Spleen (tissue), 11 donors: ENCODE results near the gene AIDA. TPM values are rescaled to one million over a fixed set of nuclear protein-coding genes. Genes with fewer than 3 reads are reported as not detected.
A peak's percentile ranks its signal among the peaks of the same experiment; 100 is the strongest.
"Not testable (repeated sequence)": the region's sequence is repeated elsewhere in the genome, so short reads cannot be mapped to it uniquely, and the experiment has no call there.

Experiments
- DNase-seq: peaks from one replicate; pipeline ENCODE4 v3.0.0-alpha.2; 2020
- H3K27ac ChIP-seq, 8 donors: fragments of 200-600 bp; sonication (generic) in 7 of 8; 1 replicate in 4 of 8; 2 replicates in 4 of 8; pipeline versions ENCODE4 v1.5.0 to v1.8.0; 2016 to 2021; ENCODE audit warnings: inconsistent platforms in 4 of 8, mild to moderate bottlenecking in 4 of 8, moderate library complexity in 1 of 8
- H3K27me3 ChIP-seq, 7 donors: fragments of 200-600 bp; sonication (generic) in 6 of 7; replicated peaks in 1 of 7; 1 replicate in 4 of 7; 2 replicates in 3 of 7; pipeline versions ENCODE4 v1.5.0 to v1.8.0; 2016 to 2021; ENCODE audit warnings: inconsistent platforms in 3 of 7, mild to moderate bottlenecking in 1 of 7
- H3K36me3 ChIP-seq, 6 donors: fragments of 200-600 bp; sonication (generic) in 5 of 6; 1 replicate in 4 of 6; 2 replicates in 2 of 6; pipeline versions ENCODE4 v1.5.0 to v1.8.0; 2016 to 2021; ENCODE audit warnings: inconsistent platforms in 2 of 6
- H3K4me1 ChIP-seq, 6 donors: fragments of 200-600 bp; sonication (generic) in 5 of 6; 1 replicate in 3 of 6; 2 replicates in 3 of 6; pipeline versions ENCODE4 v1.5.0 to v1.8.0; 2016 to 2021; ENCODE audit warnings: inconsistent platforms in 3 of 6
- H3K4me3 ChIP-seq, 8 donors: fragments of 200-600 bp; sonication (generic) in 7 of 8; 1 replicate in 4 of 8; 2 replicates in 4 of 8; pipeline versions ENCODE4 v1.5.0 to v1.8.0; 2016 to 2021; ENCODE audit warnings: inconsistent platforms in 4 of 8, mild to moderate bottlenecking in 4 of 8, moderate library complexity in 2 of 8
- H3K9me3 ChIP-seq, 8 donors: fragments of 200-600 bp; sonication (generic) in 7 of 8; 1 replicate in 4 of 8; 2 replicates in 4 of 8; pipeline versions ENCODE4 v1.5.0 to v1.8.0; 2016 to 2021; ENCODE audit warnings: inconsistent platforms in 4 of 8
- CTCF ChIP-seq, 11 experiments: fragments of 200-600 bp in 7 of 11; fragments of 450-650 bp in 4 of 11; sonication (generic) in 4 of 11; IDR thresholded peaks in 8 of 11; conservative IDR thresholded peaks in 3 of 11; 1 replicate in 7 of 11; 2 replicates in 4 of 11; pipeline versions ENCODE4 v1.4.0 to v1.8.0; 2016 to 2021; ENCODE audit warnings: antibody characterized with exemption in 11 of 11, inconsistent platforms in 4 of 11, mild to moderate bottlenecking in 1 of 11
- POLR2A ChIP-seq, 3 donors: fragments of 450-650 bp; IDR thresholded peaks; one replicate each; pipeline ENCODE4 v1.5.1; 2017; ENCODE audit warnings: antibody characterized with exemption in 3 of 3, mild to moderate bottlenecking in 1 of 3
- POLR2AphosphoS5 ChIP-seq, 3 donors: sonication (generic); formaldehyde crosslinking; IDR thresholded peaks; one replicate each; pipeline ENCODE4 v1.5.1; 2017; ENCODE audit warnings: antibody characterized with exemption in 3 of 3
- WGBS, 5 donors: extraction: QIAGEN DNeasy Blood & Tissue Kit in 3 of 5; methylation state at CpG; one replicate each; pipeline versions ENCODE4 v1.1.5 to v1.1.7; 2013 to 2018; 5-methylcytosine and 5-hydroxymethylcytosine counted together
- intact Hi-C: fragments of 100-400 bp; cut with DNase I; formaldehyde crosslinking; loops from one replicate; pipeline ENCODE4 v1.15.0; 2023; ENCODE audit warnings: low total_unique reads
- polyA plus RNA-seq, 3 donors: library from polyadenylated mRNA; stranded (reverse); fragments of 200-250 nt; gene quantifications; one replicate each; pipeline ENCODE4 v1.2.1, GENCODE V29; 2013
- total RNA-seq, 7 donors: library from RNA; depleted of rRNA in 3 of 7; stranded (reverse); fragments of >200 nt in 3 of 7; fragmentation: NEBNext Ultra II Directional in 4 of 7; extraction: Animal tissue kit (Norgen Biotek cat#: 25700) in 4 of 7; gene quantifications; one replicate each; pipeline versions ENCODE4 v1.1.0 to v1.2.1, GENCODE V29; 2016 to 2021
- donor health status: healthy with polysubstance abuse.
- donor health status: DM: no; HTN: no; CAD: no; lungs with moderate emphysema.
- donor health status: DM: no; HTN: no; CAD: no.
- donor health status: Bipolar disorder and iron deficiency.
- donor health status: healthy.
- donor health status: DM: no; HTN: no; CAD: no.
- donor health status: DM: yes; HTN: yes; CAD: no.

The AIDA gene
- total and polyA plus RNA-seq, 10 donors, result 33.0 to 57.8 (median 51.6) TPM

GRCh38 chr1:222696741-222697140 lies 15.6 kb downstream of the AIDA start:
- TF ChIP-seq CTCF (IDR thresholded peaks at IDR 0.05 in 8 of 11, conservative IDR thresholded peaks at IDR 0.05 in 3 of 11), result no peak
- no peak for TF ChIP-seq POLR2AphosphoS5 (IDR thresholded peaks at IDR 0.05)
- TF ChIP-seq POLR2A (IDR thresholded peaks at IDR 0.05), result no peak
- no peak for DNase-seq
- Histone ChIP-seq H3K36me3 (peaks cover 0 to 81% (median 31%) of the 10 kb centered on the region in 6 donors), H3K4me3 (no peak overlapping the region), H3K27me3 (no peaks in the 10 kb centered on the region), H3K9me3 (no peaks in the 10 kb centered on the region), H3K27ac (no peak overlapping the region), H3K4me1 (peaks cover 0 to 35% (median 2%) of the 10 kb centered on the region in 6 donors)
- WGBS, 5 donors, result 93 to 98% (median 97%) methylated on average over 8 of the region's 8 CpGs
- intact Hi-C loops, result no loop called here

GRCh38 chr1:222694927-222695326 lies 17.4 kb downstream of the AIDA start:
- TF ChIP-seq POLR2AphosphoS5 (IDR thresholded peaks at IDR 0.05) (no peak), POLR2A (IDR thresholded peaks at IDR 0.05) (no peak), CTCF (IDR thresholded peaks at IDR 0.05 in 8 of 11, conservative IDR thresholded peaks at IDR 0.05 in 3 of 11) (no peak)
- no peaks in the 10 kb centered on the region for H3K27me3 ChIP-seq
- 80 to 84% (median 82%) methylated on average over 5 of the region's 5 CpGs for WGBS, 5 donors
- H3K27ac ChIP-seq, result no peak overlapping the region
- H3K9me3 ChIP-seq, result no peaks in the 10 kb centered on the region
- no peak for DNase-seq
- no peak overlapping the region for H3K4me3 ChIP-seq
- H3K36me3 ChIP-seq, result peaks cover 0 to 81% (median 17%) of the 10 kb centered on the region in 6 donors
- H3K4me1 ChIP-seq, result peaks cover 0 to 35% (median 2%) of the 10 kb centered on the region in 6 donors
- intact Hi-C loops, result no loop called here

GRCh38 chr1:222691016-222691415 lies 21.3 kb downstream of the AIDA start:
- H3K4me3 ChIP-seq, result no peak overlapping the region
- H3K9me3 ChIP-seq, result no peaks in the 10 kb centered on the region
- TF ChIP-seq POLR2A (IDR thresholded peaks at IDR 0.05), result no peak
- 90 to 100% (median 96%) methylated on average over 1 of the region's 1 CpG for WGBS, 5 donors
- peaks cover 0 to 17% (median 0%) of the 10 kb centered on the region in 6 donors for H3K4me1 ChIP-seq
- no peak overlapping the region for H3K27ac ChIP-seq
- intact Hi-C loops, result no loop called here
- peaks cover 0 to 86% (median 23%) of the 10 kb centered on the region in 6 donors for H3K36me3 ChIP-seq
- no peak for DNase-seq
- no peaks in the 10 kb centered on the region for H3K27me3 ChIP-seq

- Histone ChIP-seq H3K4me3 (no peak overlapping the region), H3K27me3 (no peaks in the 10 kb centered on the region), H3K4me1 (no peaks in the 10 kb centered on the region), H3K36me3 (peaks cover 0 to 88% (median 37%) of the 10 kb centered on the region in 6 donors), H3K27ac (no peak overlapping the region), H3K9me3 (no peaks in the 10 kb centered on the region)
- TF ChIP-seq CTCF (IDR thresholded peaks at IDR 0.05 in 8 of 11, conservative IDR thresholded peaks at IDR 0.05 in 3 of 11) (no peak), POLR2AphosphoS5 (IDR thresholded peaks at IDR 0.05) (no peak), POLR2A (IDR thresholded peaks at IDR 0.05) (no peak)
- DNase-seq, result no peak
- WGBS, 5 donors, result 95 to 100% (median 96%) methylated on average over 1 of the region's 1 CpG
- intact Hi-C loops, result no loop called here
These were observed 32.2 kb downstream of the AIDA start for GRCh38 chr1:222680080-222680479.

GRCh38 chr1:222670110-222670509 lies 42.2 kb downstream of the AIDA start:
- Histone ChIP-seq H3K4me3 (no peak overlapping the region), H3K27me3 (no peaks in the 10 kb centered on the region), H3K9me3 (no peaks in the 10 kb centered on the region), H3K36me3 (peaks cover 0 to 88% (median 69%) of the 10 kb centered on the region in 6 donors), H3K27ac (peak overlapping the region in 1 of 8 donors; percentile 0), H3K4me1 (peaks cover 0 to 4% (median 0%) of the 10 kb centered on the region in 6 donors)
- DNase-seq, result no peak
- intact Hi-C loops, result no loop called here
- TF ChIP-seq POLR2AphosphoS5 (IDR thresholded peaks at IDR 0.05) (no peak), CTCF (IDR thresholded peaks at IDR 0.05 in 8 of 11, conservative IDR thresholded peaks at IDR 0.05 in 3 of 11) (no peak), POLR2A (IDR thresholded peaks at IDR 0.05) (no peak)
- WGBS, 5 donors, result 81 to 98% (median 93%) methylated on average over 1 of the region's 1 CpG

- intact Hi-C loops, result loop anchor here (10.0 kb wide), 1 partner anchor 56 kb away; no protein-coding TSS in a partner anchor
- not testable (repeated sequence) for DNase-seq
- 89 to 100% (median 100%) methylated on average over 1 of the region's 2 CpGs; no CpG with 5 or more reads in 2 of the 5 donors for WGBS, 5 donors
These were observed 43.2 kb downstream of the AIDA start for GRCh38 chr1:222669107-222669506.

GRCh38 chr1:222668184-222668583 lies 44.1 kb downstream of the AIDA start:
- not testable (repeated sequence) for H3K4me1 ChIP-seq, H3K4me3 ChIP-seq, H3K27me3 ChIP-seq, H3K9me3 ChIP-seq, DNase-seq, H3K27ac ChIP-seq
- intact Hi-C loops, result loop anchor here (10.0 kb wide), 1 partner anchor 57 kb away; no protein-coding TSS in a partner anchor
- H3K36me3 ChIP-seq, result peaks cover 3 to 88% (median 72%) of the 10 kb centered on the region in 6 donors
- whole genome bisulfite sequencing, 5 donors, result 87 to 88% methylated on average over 2 of the region's 4 CpGs; no CpG with 5 or more reads in 3 of the 5 donors

More at GRCh38 chr1:222669107-222669506, 43.2 kb downstream of the AIDA start:
- not testable (repeated sequence) for H3K4me1 ChIP-seq, H3K9me3 ChIP-seq, H3K4me3 ChIP-seq, H3K27me3 ChIP-seq, H3K27ac ChIP-seq
- peaks cover 3 to 88% (median 72%) of the 10 kb centered on the region in 6 donors for H3K36me3 ChIP-seq
